Activated effector memory CD4-positive, alpha-beta T cell treated with Interleukin-2 at 50 U/mL for 16 hours (primary cell): ENCODE results near the gene SLC25A25.
"Not testable (repeated sequence)": the region's sequence is repeated elsewhere in the genome, so short reads cannot be mapped to it uniquely, and the experiment has no call there.

Experiments
- DNase-seq: peaks from one replicate; pipeline ENCODE4 v3.0.0-alpha.2; 2020

Gene SLC25A25

DNA sequence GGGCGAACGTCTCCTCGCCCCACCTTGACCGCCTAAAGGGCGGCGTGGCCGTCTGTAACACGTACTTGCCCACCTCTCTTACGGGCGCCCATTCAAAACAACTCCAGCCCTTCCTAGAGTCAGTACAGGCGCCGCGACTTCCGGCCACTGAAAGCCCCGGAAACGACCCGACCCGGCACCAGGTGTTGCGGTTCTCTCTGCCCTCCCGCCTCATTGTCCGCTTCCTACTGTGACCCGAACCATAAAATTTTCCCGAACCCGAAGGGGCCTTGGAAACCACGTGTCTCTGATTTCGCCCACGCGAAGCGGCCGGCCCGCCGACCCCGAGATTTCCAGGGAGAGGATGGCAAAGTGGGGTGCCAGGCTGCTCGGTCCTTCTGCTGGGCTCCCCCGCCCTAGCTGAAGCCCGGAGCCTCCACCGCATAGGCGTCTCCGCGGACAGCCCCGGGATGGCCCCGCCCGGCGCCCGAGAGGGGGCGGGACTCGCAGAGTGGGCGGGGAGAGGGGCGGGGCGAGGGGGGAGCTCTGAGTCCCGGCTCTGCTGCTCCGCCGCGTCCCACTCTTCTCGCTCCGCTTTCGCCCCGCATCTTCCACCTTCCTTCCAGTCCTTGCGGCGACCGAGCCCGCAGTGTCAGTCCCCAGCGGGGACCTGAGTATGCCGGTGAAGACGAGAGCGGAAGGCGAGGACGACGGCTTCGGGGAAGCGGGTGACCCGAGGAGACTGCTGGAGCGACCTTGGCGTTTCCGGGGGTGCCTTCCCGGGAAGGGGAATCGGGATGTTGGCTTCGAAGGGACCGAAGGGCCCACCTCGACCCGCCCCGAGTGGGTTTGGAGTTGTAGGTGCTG, 60.2 kb downstream of the SLC25A25 start:
- peak; percentile 80 for DNase-seq

- DNase-seq = no peak
These were observed 61.0 kb downstream of the SLC25A25 start for GRCh38 chr9:128128836-128129590.

DNA sequence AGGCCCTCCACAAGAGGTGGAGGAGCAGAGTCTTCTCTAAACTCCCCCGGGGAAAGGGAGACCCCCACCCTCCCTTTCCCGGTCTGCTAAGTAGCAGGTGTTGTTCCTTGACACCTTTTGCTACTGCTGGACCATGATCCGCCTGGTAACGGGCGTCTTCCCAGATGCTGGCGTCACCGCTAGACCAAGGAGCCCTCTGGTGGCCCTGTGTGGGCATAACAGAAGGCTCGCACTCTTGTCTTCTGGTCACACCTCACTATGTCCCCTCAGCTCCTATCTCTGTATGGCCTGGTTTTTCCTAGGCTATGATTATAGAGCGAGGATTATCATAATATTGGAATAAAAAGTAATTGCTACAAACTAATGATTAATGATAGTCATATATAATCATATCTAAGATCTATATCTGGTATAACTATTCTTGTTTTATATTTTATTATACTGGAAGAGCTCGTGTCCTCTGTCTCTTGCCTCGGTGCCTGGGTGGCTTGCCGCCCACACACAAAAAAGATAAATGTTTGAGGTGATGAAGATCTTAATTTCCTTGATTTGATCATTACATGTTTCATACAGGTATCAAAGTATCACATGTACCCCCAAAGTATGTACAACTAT, 62.1 kb downstream of the SLC25A25 start:
- DNase-seq = peak; percentile 43

GRCh38 chr9:128130651-128131050, 62.6 kb downstream of the SLC25A25 start:
- not testable (repeated sequence) for DNase-seq

- DNase-seq = not testable (repeated sequence)
These were observed 63.3 kb downstream of the SLC25A25 start for GRCh38 chr9:128131346-128131745.

- not testable (repeated sequence) for DNase-seq
These were observed 64.1 kb downstream of the SLC25A25 start for GRCh38 chr9:128132139-128132538.

DNA sequence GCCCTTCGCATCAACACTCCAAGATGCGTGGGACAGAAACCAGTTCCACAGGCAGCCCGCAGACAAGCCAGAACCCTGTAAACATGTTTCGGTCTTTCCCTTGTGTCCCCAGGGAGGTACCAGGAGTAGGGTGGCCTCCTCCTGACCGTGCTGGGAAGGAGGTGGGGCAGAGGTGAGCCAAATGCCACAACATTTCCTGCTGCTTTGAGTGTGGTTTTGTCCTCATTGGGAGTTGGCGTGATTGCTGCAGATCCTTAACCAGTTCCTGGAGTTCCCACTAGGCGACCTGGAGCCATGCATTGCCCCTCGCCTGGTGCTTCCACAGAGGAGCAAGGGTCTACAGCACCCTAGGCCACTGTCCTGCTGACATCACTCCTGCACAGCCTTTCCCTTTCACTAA, 67.5 kb downstream of the SLC25A25 start:
- DNase-seq = not testable (repeated sequence)

GRCh38 chr9:128136816-128137793, 69.1 kb downstream of the SLC25A25 start:
- no peak for DNase-seq

DNA sequence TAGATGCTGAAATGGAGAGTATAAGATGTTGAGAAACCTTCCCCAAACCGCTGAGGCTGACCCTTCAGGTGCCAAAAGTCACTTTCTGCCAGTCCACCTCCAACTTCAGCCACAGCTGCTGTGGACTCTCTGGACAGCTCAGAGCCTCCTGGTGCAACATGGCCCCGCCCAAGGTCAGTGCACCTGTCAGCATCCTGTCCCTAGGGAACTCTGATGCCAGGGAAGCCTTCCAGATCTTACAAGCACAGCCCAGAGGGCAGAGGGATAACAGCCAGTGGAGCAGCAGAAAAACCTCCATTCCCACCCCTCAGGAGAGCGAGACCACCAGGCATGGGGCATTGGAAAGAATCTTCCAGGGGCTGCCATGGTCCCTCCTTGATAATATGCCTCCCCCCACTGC, 70.0 kb downstream of the SLC25A25 start:
- DNase-seq = no peak

GRCh38 chr9:128139621-128140020, 71.6 kb downstream of the SLC25A25 start:
- DNase-seq = no peak

GRCh38 chr9:128141604-128142003, 73.6 kb downstream of the SLC25A25 start:
- no peak for DNase-seq

DNA sequence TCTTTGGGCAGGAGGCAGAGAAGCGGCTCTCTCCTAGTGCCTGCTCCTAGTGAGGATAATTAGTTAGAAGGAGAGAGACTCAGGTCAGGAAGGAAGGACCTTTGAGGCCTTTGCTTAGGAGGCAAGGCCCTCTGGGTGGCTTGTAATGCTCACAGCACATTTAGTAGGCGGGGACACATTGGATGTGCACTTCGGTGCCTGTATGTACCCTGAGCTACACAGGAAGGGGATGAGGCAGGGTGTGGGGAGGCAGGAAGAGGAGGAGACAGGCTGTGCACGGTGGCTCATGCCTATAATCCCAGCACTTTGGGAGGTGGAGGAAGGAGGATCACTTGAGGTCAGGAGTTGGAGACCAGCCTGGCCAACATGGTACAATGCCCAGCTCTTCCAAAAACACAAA, 74.0 kb downstream of the SLC25A25 start:
- no peak for DNase-seq

DNA sequence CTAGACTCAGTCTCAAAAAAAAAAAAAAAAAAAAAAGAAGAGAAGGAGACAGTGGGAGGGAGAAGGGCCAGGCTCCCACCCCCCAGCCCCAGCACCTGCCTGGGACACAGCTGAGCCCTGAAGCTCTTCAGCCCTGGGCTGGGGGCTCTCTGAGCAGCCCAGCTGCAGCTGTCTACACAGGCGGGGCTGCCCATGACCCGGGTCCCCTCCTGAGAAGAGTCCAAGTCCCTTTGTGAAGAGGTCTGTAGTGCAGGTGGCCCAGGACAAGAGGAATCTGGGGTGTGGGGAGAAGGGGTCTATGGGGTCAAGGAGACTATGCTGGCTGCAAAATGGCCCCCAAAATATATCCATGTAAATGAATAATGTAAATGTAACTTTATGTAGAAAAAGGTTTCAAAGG, 74.6 kb downstream of the SLC25A25 start:
- no peak for DNase-seq

- DNase-seq = no peak
These were observed 75.7 kb downstream of the SLC25A25 start for GRCh38 chr9:128143525-128144238.

GRCh38 chr9:128144239-128145181, 76.5 kb downstream of the SLC25A25 start:
- DNase-seq = no peak

DNA sequence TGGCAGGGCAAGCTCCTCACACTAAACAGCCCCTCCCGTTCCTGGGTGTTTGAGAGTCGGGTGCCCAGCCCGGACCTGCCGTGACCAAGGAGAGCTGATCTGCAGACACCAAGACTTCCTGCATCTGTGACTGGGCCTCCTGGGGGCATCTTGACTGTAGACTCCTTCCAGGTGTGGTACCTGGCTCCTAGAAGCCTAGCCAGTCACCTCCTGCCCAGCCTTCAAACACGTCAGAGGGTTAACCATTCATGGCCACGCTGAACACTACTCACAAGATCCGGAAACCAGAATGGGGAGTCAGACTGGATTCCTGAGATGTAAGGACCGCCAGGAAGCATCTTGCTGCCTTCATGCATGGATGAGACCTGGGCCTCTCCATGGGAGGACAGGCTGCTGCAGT, 77.5 kb downstream of the SLC25A25 start:
- DNase-seq = no peak

DNA sequence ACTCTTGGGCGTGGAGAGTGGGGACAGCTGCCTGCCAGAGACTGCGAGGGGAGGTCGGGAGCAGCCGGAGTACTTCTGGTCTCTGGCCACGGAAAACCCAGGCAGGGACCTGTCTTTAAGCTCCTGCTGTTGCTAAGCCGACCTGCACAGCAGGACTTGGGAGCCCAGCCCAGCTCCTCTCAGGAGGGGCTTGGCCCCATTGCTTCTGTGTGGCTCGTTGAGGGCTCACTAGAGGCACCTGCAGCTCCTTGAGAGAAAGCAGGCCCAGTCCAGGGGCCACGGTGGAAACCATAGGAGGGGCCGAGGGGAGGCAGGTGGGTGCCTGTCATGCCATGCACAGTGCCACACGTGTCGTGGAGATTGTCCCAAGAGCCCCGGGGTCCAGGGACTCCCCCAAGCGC, 77.9 kb downstream of the SLC25A25 start:
- DNase-seq = no peak

GRCh38 chr9:128146591-128147120, 78.6 kb downstream of the SLC25A25 start:
- no peak for DNase-seq

DNA sequence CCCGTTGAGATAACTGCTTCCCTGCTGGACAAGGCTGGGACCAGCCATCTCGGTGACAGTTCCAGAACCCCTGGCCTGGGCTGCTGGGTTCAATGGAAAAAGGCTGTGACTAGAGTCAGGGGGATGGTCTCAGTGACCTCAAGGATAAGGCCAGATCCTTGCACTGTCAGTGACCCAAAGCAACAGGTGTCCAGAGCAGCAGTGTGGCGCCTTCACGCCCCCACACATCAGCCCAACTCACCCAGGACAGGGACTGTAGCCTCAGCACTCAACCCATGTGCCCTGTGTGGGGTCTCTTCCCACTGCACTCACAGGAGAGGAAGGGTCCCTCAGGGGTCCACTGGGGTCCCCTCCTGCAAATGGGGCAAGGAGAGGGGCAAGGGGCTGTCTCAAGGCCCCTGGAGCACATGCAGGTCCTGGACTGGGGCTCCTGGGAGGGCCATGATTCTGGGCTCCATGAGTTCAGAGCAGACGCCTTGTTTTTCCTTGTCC, 80.5 kb downstream of the SLC25A25 start:
- DNase-seq = no peak
